HG03108 (cell line): ENCODE data around the gene CASS4.
"Not testable (repeated sequence)": the region's sequence is repeated elsewhere in the genome, so short reads cannot be mapped to it uniquely, and the experiment has no call there.

Source experiments
- ATAC-seq: cut with Tn5 transposase; IDR thresholded peaks from one replicate; pipeline ENCODE4 v1.9.1; 2021; ENCODE audit warnings: moderate library complexity; ENCODE audit not compliant: unreplicated experiment

Gene CASS4, protein sequence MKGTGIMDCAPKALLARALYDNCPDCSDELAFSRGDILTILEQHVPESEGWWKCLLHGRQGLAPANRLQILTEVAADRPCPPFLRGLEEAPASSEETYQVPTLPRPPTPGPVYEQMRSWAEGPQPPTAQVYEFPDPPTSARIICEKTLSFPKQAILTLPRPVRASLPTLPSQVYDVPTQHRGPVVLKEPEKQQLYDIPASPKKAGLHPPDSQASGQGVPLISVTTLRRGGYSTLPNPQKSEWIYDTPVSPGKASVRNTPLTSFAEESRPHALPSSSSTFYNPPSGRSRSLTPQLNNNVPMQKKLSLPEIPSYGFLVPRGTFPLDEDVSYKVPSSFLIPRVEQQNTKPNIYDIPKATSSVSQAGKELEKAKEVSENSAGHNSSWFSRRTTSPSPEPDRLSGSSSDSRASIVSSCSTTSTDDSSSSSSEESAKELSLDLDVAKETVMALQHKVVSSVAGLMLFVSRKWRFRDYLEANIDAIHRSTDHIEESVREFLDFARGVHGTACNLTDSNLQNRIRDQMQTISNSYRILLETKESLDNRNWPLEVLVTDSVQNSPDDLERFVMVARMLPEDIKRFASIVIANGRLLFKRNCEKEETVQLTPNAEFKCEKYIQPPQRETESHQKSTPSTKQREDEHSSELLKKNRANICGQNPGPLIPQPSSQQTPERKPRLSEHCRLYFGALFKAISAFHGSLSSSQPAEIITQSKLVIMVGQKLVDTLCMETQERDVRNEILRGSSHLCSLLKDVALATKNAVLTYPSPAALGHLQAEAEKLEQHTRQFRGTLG

GRCh38 chr20:56411759-56412472, at the start of gene CASS4:
TSS of gene CASS4 (plus strand) at chr20:56412260. CDS start at chr20:56412459, 199 bp downstream.
- peak; percentile 58 for ATAC-seq

DNA sequence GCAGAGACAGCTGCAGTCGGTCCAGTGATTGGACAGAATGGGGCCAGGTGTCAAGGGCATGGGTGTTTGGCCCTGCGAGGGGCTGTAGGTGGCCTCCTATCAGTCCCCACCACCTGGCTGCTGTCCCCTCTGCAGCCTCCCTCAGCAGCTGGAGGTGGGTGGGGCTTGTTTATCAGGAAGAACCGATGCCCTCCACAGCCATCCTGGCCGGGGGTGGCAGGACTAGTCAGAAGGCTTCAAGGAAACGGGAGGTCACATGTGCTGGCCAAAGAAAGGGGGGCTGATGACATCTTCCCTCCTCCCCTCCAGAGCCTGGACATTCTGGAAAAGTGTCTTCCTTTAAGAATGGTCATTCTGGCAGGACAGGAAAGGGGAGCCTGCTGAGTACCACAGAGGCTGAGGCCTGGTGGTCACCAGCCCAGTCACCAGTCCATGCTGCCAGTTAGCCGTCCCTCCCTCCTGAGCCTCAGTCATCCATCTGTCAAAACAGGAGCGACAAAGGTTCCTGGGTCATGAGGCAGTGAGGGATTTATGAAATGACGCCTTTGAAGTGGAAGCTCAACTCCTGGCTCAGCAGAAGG, 49.1 kb upstream of the CASS4 start:
- ATAC-seq, result no peak

GRCh38 chr20:56363491-56363890, 48.6 kb upstream of the CASS4 start:
- no peak for ATAC-seq

GRCh38 chr20:56368351-56369134, 43.5 kb upstream of the CASS4 start:
- no peak for ATAC-seq

DNA sequence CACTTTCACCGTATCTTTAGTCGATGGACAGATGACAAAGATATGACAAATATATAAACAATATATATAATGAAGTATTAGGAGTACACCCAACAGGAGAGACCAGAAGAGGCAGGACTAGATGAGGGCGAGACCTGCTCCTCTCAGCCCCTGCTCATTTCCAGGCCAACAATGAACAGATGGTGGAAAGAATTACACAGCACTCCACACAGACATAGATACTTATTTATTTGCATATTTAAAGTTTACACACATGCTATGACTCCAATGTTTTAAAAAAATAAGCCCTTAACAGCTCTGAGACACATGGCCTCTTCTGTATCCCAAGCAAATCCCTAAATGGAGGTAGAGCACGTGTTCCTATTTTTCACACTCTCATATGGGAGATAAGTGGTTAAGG, 42.9 kb upstream of the CASS4 start:
- no peak for ATAC-seq

GRCh38 chr20:56371977-56372376, 40.1 kb upstream of the CASS4 start:
- ATAC-seq, result no peak

GRCh38 chr20:56372850-56373249, 39.2 kb upstream of the CASS4 start:
- ATAC-seq, result no peak

GRCh38 chr20:56373942-56374341, 38.1 kb upstream of the CASS4 start:
- no peak for ATAC-seq

DNA sequence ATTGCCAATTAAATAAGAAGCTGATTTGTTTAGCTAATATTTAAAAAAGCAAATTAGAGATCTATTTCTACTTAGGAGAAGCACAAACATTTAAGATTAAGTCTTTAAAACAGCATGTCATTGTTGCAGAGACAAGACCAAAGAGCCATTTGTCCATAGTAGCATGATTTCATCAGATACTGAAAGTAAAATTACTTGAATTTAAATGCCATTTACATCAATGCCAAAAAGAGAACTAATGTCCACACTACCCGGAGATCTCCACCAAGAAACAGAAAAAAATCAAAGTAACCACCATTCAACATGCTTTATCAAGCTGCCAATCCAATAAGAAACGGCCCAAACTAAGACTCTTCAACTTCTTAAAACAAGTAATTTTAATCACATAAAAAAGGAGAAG, 35.7 kb upstream of the CASS4 start:
- ATAC-seq, result no peak

DNA sequence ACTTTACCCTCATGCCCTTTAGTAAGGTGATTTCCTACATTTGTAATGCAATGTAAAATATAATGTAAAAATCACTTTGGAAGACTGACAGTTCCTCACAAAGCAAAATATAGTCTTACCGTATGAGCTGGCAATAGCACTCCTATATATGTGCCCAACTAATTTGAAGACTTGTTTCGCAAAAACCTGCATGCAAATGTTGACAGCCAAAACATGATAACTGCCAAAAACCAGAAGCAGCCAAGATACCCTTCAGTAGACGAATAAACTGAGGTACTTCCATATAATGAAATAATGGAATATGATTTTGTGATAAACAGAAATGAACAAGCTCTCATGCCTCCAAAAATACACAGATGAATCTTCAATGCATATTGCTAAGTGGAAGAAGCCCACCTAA, 33.7 kb upstream of the CASS4 start:
- ATAC-seq, result no peak

DNA sequence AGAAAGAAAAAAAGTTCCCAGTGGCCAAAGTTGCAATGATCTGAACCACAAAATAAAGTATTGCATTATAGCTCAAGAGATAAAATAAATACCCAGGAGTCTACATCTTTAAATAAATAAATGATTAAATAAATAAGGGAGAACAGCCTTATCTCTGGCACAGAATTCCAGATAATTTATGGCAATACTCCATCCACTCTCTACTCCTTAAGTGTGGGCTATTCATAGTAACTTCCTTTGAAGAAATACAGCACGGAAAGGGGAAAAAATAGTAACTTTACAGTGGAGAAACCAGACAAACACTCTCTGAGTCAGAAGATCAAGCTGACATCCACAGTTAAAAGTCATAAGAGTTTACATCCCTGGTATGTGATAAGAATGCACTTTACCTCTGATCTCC, 31.7 kb upstream of the CASS4 start:
- no peak for ATAC-seq

GRCh38 chr20:56381501-56381900, 30.6 kb upstream of the CASS4 start:
- ATAC-seq, result no peak

GRCh38 chr20:56382696-56383095, 29.4 kb upstream of the CASS4 start:
- ATAC-seq, result no peak

- no peak for ATAC-seq
These were observed 28.7 kb upstream of the CASS4 start for GRCh38 chr20:56383334-56383733.

- ATAC-seq, result no peak
These were observed 26.9 kb upstream of the CASS4 start for GRCh38 chr20:56385130-56385529.

- ATAC-seq, result no peak
These were observed 25.8 kb upstream of the CASS4 start for GRCh38 chr20:56386219-56386618.

DNA sequence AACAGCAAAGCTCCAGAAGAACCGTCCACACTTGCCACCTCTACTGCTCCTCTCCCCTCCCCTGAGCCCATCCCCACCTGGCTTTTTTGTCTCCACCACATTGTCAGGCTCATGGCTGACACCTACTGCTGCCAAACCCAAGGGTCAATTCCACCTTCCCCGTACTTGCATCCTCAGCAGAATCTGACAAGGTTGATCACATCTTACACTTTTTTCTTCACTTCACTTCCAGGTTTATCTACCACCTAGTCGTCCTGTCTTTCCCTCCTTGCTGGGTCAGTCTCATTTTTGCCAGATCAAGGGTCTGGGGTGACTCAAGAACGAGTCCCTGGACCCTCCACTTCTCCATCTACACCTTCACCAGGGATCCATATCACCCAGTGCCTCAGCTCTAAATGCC, 23.2 kb upstream of the CASS4 start:
- ATAC-seq, result no peak

- ATAC-seq, result no peak
These were observed 22.3 kb upstream of the CASS4 start for GRCh38 chr20:56389807-56390206.

DNA sequence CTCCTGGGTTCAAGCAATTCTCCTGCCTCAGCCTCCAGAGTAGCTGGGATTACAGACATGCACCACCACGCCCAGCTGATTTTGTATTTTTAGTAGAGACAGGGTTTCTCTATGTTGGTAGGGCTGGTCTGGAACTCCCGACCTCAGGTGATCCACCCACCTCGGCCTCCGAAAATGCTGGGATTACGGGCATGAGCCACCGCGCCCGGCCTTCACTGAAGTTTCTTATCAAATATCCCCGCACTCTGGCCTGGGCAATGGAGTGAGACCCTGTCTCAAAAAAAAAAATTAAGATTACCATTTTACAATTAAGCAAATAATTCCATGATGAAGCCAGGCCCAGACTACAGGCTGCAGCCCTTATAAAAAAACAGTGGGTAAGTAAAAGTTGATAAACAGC, 21.7 kb upstream of the CASS4 start:
- ATAC-seq, result not testable (repeated sequence)

- ATAC-seq, result no peak
These were observed 21.0 kb upstream of the CASS4 start for GRCh38 chr20:56391037-56391436.
